ENCODE measurements around the gene UBE3D.

DNA sequence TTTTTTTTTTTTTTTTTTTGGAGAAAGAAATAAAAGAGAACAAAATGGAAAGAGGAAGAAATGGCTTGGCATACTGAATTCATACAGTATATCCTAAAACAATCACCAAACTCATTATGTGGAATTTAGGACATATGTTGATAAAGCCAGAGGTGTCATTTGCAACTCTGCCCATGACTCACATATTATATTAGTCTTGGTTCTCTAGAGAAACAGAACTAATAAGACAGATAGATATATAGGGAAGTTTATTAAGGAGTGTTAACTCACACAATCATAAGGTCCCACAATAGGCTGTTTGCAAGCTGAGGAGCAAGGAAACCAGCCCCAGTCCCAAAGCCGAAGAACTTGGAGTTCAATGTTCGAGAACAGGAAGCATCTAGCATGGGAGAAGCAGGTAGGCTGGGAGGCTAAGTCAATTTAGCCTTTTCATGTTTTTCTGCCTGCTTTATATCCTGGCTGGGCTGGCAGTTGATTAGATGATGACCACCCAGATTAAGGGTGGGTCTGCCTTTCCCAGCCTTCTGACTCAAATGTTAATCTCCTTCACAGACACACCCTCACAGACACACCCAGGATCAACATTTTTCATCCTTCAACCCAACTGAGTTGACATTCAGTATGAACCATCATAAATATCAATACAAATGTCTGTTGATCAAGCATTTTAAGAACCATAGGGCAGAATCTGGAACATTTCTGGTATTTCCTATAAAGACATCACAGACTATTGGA, 102.3 kb downstream of the UBE3D start:
- TF ChIP-seq POLR2AphosphoS5 (IDR thresholded peaks at IDR 0.05; ENCODE audit: borderline replicate concordance, low read depth, low read length) (no peak), EZH2 (IDR thresholded peaks at IDR 0.05) (no peak)
